ACC112 (cell line): ENCODE results near the gene ASGR1.

ENCODE experiments used
- H2AFZ ChIP-seq: fragments of 200-600 bp; sonication (generic); one replicate; pipeline ENCODE4 v1.6.0; 2017; ENCODE audit warnings: antibody characterized with exemption, low read length; ENCODE audit not compliant: unreplicated experiment
- H3K27ac ChIP-seq: fragments of 200-600 bp; sonication (generic); 2 replicates; pipeline ENCODE4 v1.5.1; 2014; ENCODE audit warnings: low read depth, mild to moderate bottlenecking, antibody characterized with exemption, low read length, moderate library complexity
- H3K27me3 ChIP-seq: fragments of 200-600 bp; sonication (generic); 2 replicates; pipeline ENCODE4 v1.6.1; 2014; ENCODE audit warnings: mild to moderate bottlenecking, antibody characterized with exemption, low read length, moderate library complexity, mixed read lengths; ENCODE audit not compliant: insufficient read depth
- H3K36me3 ChIP-seq: fragments of 200-600 bp; sonication (generic); 2 replicates; pipeline ENCODE4 v1.6.1; 2016; ENCODE audit warnings: mild to moderate bottlenecking, antibody characterized with exemption, low read length, moderate library complexity, mixed read lengths; ENCODE audit not compliant: insufficient read depth
- H3K4me1 ChIP-seq: fragments of 200-600 bp; sonication (generic); one replicate; pipeline ENCODE4 v1.6.1; 2016; ENCODE audit warnings: low read length, mixed read lengths; ENCODE audit not compliant: insufficient read depth, unreplicated experiment, control insufficient read depth
- H3K4me3 ChIP-seq: fragments of 200-600 bp; sonication (generic); 2 replicates; pipeline ENCODE4 v1.5.1; 2014; ENCODE audit warnings: mild to moderate bottlenecking, low read depth, low read length
- H3K79me2 ChIP-seq: fragments of 200-600 bp; sonication (generic); one replicate; pipeline ENCODE4 v1.6.0; 2016; ENCODE audit warnings: low read length; ENCODE audit not compliant: control insufficient read depth, unreplicated experiment, insufficient read depth

ASGR1 gene

GRCh38 chr17:7146115-7146514, 33.1 kb downstream of the ASGR1 start:
- Histone ChIP-seq H3K27ac (no peak overlapping the region), H3K36me3 (no peaks in the 10 kb centered on the region), H2AFZ (no peak overlapping the region)

GRCh38 chr17:7144213-7144612, 35.0 kb downstream of the ASGR1 start:
- Histone ChIP-seq H2AFZ (no peak overlapping the region), H3K79me2 (no peaks in the 10 kb centered on the region), H3K4me3 (no peak overlapping the region), H3K27me3 (no peaks in the 10 kb centered on the region), H3K4me1 (no peaks in the 10 kb centered on the region), H3K36me3 (no peaks in the 10 kb centered on the region), H3K27ac (no peak overlapping the region)

More at GRCh38 chr17:7146115-7146514, 33.1 kb downstream of the ASGR1 start:
- Histone ChIP-seq H3K4me3 (no peak overlapping the region), H3K27me3 (no peaks in the 10 kb centered on the region), H3K79me2 (no peaks in the 10 kb centered on the region), H3K4me1 (no peaks in the 10 kb centered on the region)

GRCh38 chr17:7141824-7142223, 37.3 kb downstream of the ASGR1 start:
- no peaks in the 10 kb centered on the region for H3K79me2 ChIP-seq
- no peak overlapping the region for H2AFZ ChIP-seq
- H3K27me3 ChIP-seq, result no peaks in the 10 kb centered on the region
- no peaks in the 10 kb centered on the region for H3K4me1 ChIP-seq
- H3K36me3 ChIP-seq, result no peaks in the 10 kb centered on the region
- H3K27ac ChIP-seq, result no peak overlapping the region
- H3K4me3 ChIP-seq, result no peak overlapping the region

- Histone ChIP-seq H3K27ac (no peak overlapping the region), H3K4me3 (no peak overlapping the region), H2AFZ (no peak overlapping the region), H3K36me3 (no peaks in the 10 kb centered on the region), H3K4me1 (no peaks in the 10 kb centered on the region), H3K79me2 (no peaks in the 10 kb centered on the region), H3K27me3 (no peaks in the 10 kb centered on the region)
Observed at GRCh38 chr17:7139400-7139799, 39.8 kb downstream of the ASGR1 start.

- Histone ChIP-seq H3K27ac (no peak overlapping the region), H3K36me3 (no peaks in the 10 kb centered on the region), H3K79me2 (no peaks in the 10 kb centered on the region), H3K4me3 (no peak overlapping the region), H2AFZ (no peak overlapping the region), H3K4me1 (no peaks in the 10 kb centered on the region), H3K27me3 (no peaks in the 10 kb centered on the region)
Observed at GRCh38 chr17:7138800-7139381, 40.3 kb downstream of the ASGR1 start.

GRCh38 chr17:7137171-7137943, 41.8 kb downstream of the ASGR1 start:
- H3K27me3 ChIP-seq, result no peaks in the 10 kb centered on the region
- H3K4me3 ChIP-seq, result no peak overlapping the region
- no peaks in the 10 kb centered on the region for H3K79me2 ChIP-seq
- no peak overlapping the region for H3K27ac ChIP-seq
- no peaks in the 10 kb centered on the region for H3K36me3 ChIP-seq
- H2AFZ ChIP-seq, result no peak overlapping the region
- H3K4me1 ChIP-seq, result no peaks in the 10 kb centered on the region

- no peak overlapping the region for H3K27ac ChIP-seq
- H3K4me1 ChIP-seq, result no peaks in the 10 kb centered on the region
- no peak overlapping the region for H3K4me3 ChIP-seq
- no peaks in the 10 kb centered on the region for H3K36me3 ChIP-seq
- H2AFZ ChIP-seq, result no peak overlapping the region
- no peaks in the 10 kb centered on the region for H3K79me2 ChIP-seq
- H3K27me3 ChIP-seq, result no peaks in the 10 kb centered on the region
Observed at GRCh38 chr17:7136266-7136877, 42.8 kb downstream of the ASGR1 start.

GRCh38 chr17:7133916-7134315, 45.3 kb downstream of the ASGR1 start:
- H3K4me1 ChIP-seq, result no peaks in the 10 kb centered on the region
- H3K79me2 ChIP-seq, result no peaks in the 10 kb centered on the region
- H3K27me3 ChIP-seq, result no peaks in the 10 kb centered on the region
- no peak overlapping the region for H2AFZ ChIP-seq
- no peak overlapping the region for H3K27ac ChIP-seq
- H3K4me3 ChIP-seq, result no peak overlapping the region
- H3K36me3 ChIP-seq, result no peaks in the 10 kb centered on the region

- Histone ChIP-seq H3K79me2 (no peaks in the 10 kb centered on the region), H3K27me3 (no peaks in the 10 kb centered on the region), H3K4me1 (no peaks in the 10 kb centered on the region), H2AFZ (no peak overlapping the region), H3K36me3 (no peaks in the 10 kb centered on the region), H3K27ac (no peak overlapping the region), H3K4me3 (no peak overlapping the region)
Observed at GRCh38 chr17:7133424-7133823, 45.7 kb downstream of the ASGR1 start.

- Histone ChIP-seq H3K4me3 (no peak overlapping the region), H2AFZ (no peak overlapping the region), H3K27me3 (no peaks in the 10 kb centered on the region), H3K27ac (no peak overlapping the region), H3K79me2 (no peaks in the 10 kb centered on the region), H3K36me3 (no peaks in the 10 kb centered on the region), H3K4me1 (no peaks in the 10 kb centered on the region)
Observed at GRCh38 chr17:7132511-7133094, 46.6 kb downstream of the ASGR1 start.
